NCI-H2081 (cell line): ENCODE data around the gene NUDT12.

Experiments used
- DNase-seq, 2 experiments: peaks; one replicate each; lab custom pipeline; 2025; lab: John Stamatoyannopoulos, UW

NUDT12 gene

GRCh38 chr5:103541114-103541513 is 21.5 kb downstream of the NUDT12 start:
- no peak for DNase-seq

- DNase-seq = no peak
Measured at GRCh38 chr5:103539376-103540330, 22.9 kb downstream of the NUDT12 start.

GRCh38 chr5:103532086-103532734 is 30.4 kb downstream of the NUDT12 start:
- no peak for DNase-seq

GRCh38 chr5:103526164-103526915 is 36.2 kb downstream of the NUDT12 start:
- DNase-seq = no peak

- no peak for DNase-seq
Measured at GRCh38 chr5:103525361-103525760, 37.2 kb downstream of the NUDT12 start.

GRCh38 chr5:103523319-103523718 is 39.3 kb downstream of the NUDT12 start:
- no peak for DNase-seq

GRCh38 chr5:103522586-103522985 is 40.0 kb downstream of the NUDT12 start:
- DNase-seq = no peak

- no peak for DNase-seq
Measured at GRCh38 chr5:103519550-103519949, 43.0 kb downstream of the NUDT12 start.

GRCh38 chr5:103514371-103514770 is 48.2 kb downstream of the NUDT12 start:
- no peak for DNase-seq

- DNase-seq = no peak
Measured at GRCh38 chr5:103513701-103514100, 48.9 kb downstream of the NUDT12 start.

- no peak for DNase-seq
Measured at GRCh38 chr5:103512500-103512899, 50.1 kb downstream of the NUDT12 start.

- no peak for DNase-seq
Measured at GRCh38 chr5:103511554-103511885, 51.1 kb downstream of the NUDT12 start.

- no peak for DNase-seq
Measured at GRCh38 chr5:103510851-103511553, 51.6 kb downstream of the NUDT12 start.

- no peak for DNase-seq
Measured at GRCh38 chr5:103505581-103506305, 56.8 kb downstream of the NUDT12 start.

- DNase-seq = no peak
Measured at GRCh38 chr5:103503066-103503465, 59.5 kb downstream of the NUDT12 start.

GRCh38 chr5:103502662-103503061 is 59.9 kb downstream of the NUDT12 start:
- no peak for DNase-seq
